ENCODE measurements around the gene SLC50A1. TPM values are rescaled to one million over a fixed set of nuclear protein-coding genes. Genes with fewer than 3 reads are reported as not detected.

The SLC50A1 gene
- total and polyA plus RNA-seq, 2 donors (not counting 1 experiment from before 2014, with no cell fraction given), result 36.0 to 61.1 TPM

GRCh38 chr1:155177918-155178281, 42.2 kb downstream of the SLC50A1 start:
- no peak overlapping the region for H3K4me3 ChIP-seq (replicated peaks in 1 of 4; ENCODE audit: control extremely low read depth in 1 of 4, insufficient read depth in 1 of 4, low read depth in 3 of 4, low read length in 4 of 4)
- no peaks in the 10 kb centered on the region for H3K27me3 ChIP-seq (ENCODE audit: control insufficient read depth, insufficient read depth, low read length)
- no peak overlapping the region for H2AFZ ChIP-seq (ENCODE audit: low read length)
- TF ChIP-seq CTCF (conservative IDR thresholded peaks at IDR 0.05 in 1 of 2, IDR thresholded peaks at IDR 0.05 in 1 of 2; ENCODE audit: low read depth in 1 of 2, low read length in 2 of 2), result no peak
- TF ChIP-seq EZH2 (IDR thresholded peaks at IDR 0.05; ENCODE audit: low read length, missing control alignments), result no peak
- H3K9me3 ChIP-seq (ENCODE audit: control insufficient read depth, insufficient read depth, low read depth, low read length), result no peaks in the 10 kb centered on the region
- peaks cover 6% of the 10 kb centered on the region for H3K4me1 ChIP-seq (ENCODE audit: control insufficient read depth, extremely low read depth, insufficient read depth, low read length)
- H3K36me3 ChIP-seq (ENCODE audit: control insufficient read depth, insufficient read depth, low read length), result peaks cover 17% of the 10 kb centered on the region
- H3K4me2 ChIP-seq (ENCODE audit: extremely low read depth, insufficient read depth, low read length), result no peak overlapping the region
- no peak overlapping the region for H3K27ac ChIP-seq (ENCODE audit: insufficient read depth, low read length)
- DNase-seq (ENCODE audit: low read depth in 2 of 2), result no peak
- H3K9ac ChIP-seq (ENCODE audit: insufficient read depth, low read length), result no peak overlapping the region
- H4K20me1 ChIP-seq (ENCODE audit: control insufficient read depth, extremely low read depth, insufficient read depth, low read length), result no peaks in the 10 kb centered on the region
- H3K79me2 ChIP-seq (ENCODE audit: control insufficient read depth, insufficient read depth, low read length), result peaks cover 1% of the 10 kb centered on the region

DNA sequence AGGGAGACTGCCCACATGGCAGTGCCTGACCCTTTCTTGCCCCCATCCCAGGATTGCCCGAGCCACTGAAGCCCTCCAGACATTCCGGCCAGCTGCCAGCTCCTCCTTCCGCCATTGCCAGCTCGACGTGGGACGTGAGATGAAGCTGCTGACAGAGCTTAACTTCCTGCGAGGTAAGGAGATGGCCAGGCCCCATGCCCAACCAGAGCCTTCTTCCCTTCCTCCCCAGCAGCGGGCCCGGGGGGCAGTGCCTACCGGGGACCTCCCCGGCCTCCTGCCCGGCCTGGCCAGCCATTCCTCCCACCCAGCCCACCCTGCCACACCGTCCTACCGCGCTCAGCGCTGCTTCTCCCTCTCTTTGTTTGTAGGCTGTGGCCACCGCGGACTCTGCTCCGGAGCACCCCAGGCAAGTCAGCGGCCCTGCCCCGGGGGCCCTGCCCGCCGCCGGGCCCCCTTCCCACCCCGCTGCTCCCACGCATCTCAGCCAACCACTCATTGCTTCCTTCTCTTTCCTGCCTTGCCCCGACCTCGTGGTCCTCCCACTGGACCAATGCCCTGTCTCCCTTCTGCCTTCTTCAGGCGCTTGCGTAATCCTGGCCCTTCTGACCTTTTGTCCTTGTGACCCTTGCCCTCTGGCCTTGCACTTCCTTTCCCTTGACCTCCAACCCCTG, 42.9 kb downstream of the SLC50A1 start:
- no peaks in the 10 kb centered on the region for H4K20me1 ChIP-seq (ENCODE audit: control insufficient read depth, extremely low read depth, insufficient read depth, low read length)
- peaks cover 17% of the 10 kb centered on the region for H3K36me3 ChIP-seq (ENCODE audit: control insufficient read depth, insufficient read depth, low read length)
- no peaks in the 10 kb centered on the region for H3K79me2 ChIP-seq (ENCODE audit: control insufficient read depth, insufficient read depth, low read length)
- TF ChIP-seq CTCF (conservative IDR thresholded peaks at IDR 0.05 in 1 of 2, IDR thresholded peaks at IDR 0.05 in 1 of 2; ENCODE audit: low read depth in 1 of 2, low read length in 2 of 2) (no peak), EZH2 (IDR thresholded peaks at IDR 0.05; ENCODE audit: low read length, missing control alignments) (no peak)
- H3K4me2 ChIP-seq (ENCODE audit: extremely low read depth, insufficient read depth, low read length), result no peak overlapping the region
- DNase-seq (ENCODE audit: low read depth in 2 of 2), result no peak
- H2AFZ ChIP-seq (ENCODE audit: low read length), result no peak overlapping the region
- H3K27ac ChIP-seq (ENCODE audit: insufficient read depth, low read length), result no peak overlapping the region
- H3K4me3 ChIP-seq (replicated peaks in 1 of 4; ENCODE audit: control extremely low read depth in 1 of 4, insufficient read depth in 1 of 4, low read depth in 3 of 4, low read length in 4 of 4), result no peak overlapping the region
- H3K9me3 ChIP-seq (ENCODE audit: control insufficient read depth, insufficient read depth, low read depth, low read length), result no peaks in the 10 kb centered on the region
- H3K27me3 ChIP-seq (ENCODE audit: control insufficient read depth, insufficient read depth, low read length), result no peaks in the 10 kb centered on the region
- H3K4me1 ChIP-seq (ENCODE audit: control insufficient read depth, extremely low read depth, insufficient read depth, low read length), result peaks cover 6% of the 10 kb centered on the region
- H3K9ac ChIP-seq (ENCODE audit: insufficient read depth, low read length), result no peak overlapping the region

GRCh38 chr1:155179112-155180031, 43.7 kb downstream of the SLC50A1 start:
- no peak overlapping the region for H3K4me2 ChIP-seq (ENCODE audit: extremely low read depth, insufficient read depth, low read length)
- no peak overlapping the region for H3K9ac ChIP-seq (ENCODE audit: insufficient read depth, low read length)
- H3K9me3 ChIP-seq (ENCODE audit: control insufficient read depth, insufficient read depth, low read depth, low read length), result no peaks in the 10 kb centered on the region
- H3K27me3 ChIP-seq (ENCODE audit: control insufficient read depth, insufficient read depth, low read length), result no peaks in the 10 kb centered on the region
- peaks cover 6% of the 10 kb centered on the region for H3K4me1 ChIP-seq (ENCODE audit: control insufficient read depth, extremely low read depth, insufficient read depth, low read length)
- no peaks in the 10 kb centered on the region for H4K20me1 ChIP-seq (ENCODE audit: control insufficient read depth, extremely low read depth, insufficient read depth, low read length)
- H2AFZ ChIP-seq (ENCODE audit: low read length), result no peak overlapping the region
- H3K4me3 ChIP-seq (replicated peaks in 1 of 4; ENCODE audit: control extremely low read depth in 1 of 4, insufficient read depth in 1 of 4, low read depth in 3 of 4, low read length in 4 of 4), result no peak overlapping the region
- no peak overlapping the region for H3K27ac ChIP-seq (ENCODE audit: insufficient read depth, low read length)
- no peaks in the 10 kb centered on the region for H3K79me2 ChIP-seq (ENCODE audit: control insufficient read depth, insufficient read depth, low read length)
- no peak for TF ChIP-seq EZH2 (IDR thresholded peaks at IDR 0.05; ENCODE audit: low read length, missing control alignments)
- TF ChIP-seq CTCF (conservative IDR thresholded peaks at IDR 0.05 in 1 of 2, IDR thresholded peaks at IDR 0.05 in 1 of 2; ENCODE audit: low read depth in 1 of 2, low read length in 2 of 2), result no peak
- DNase-seq (ENCODE audit: low read depth in 2 of 2), result no peak
- H3K36me3 ChIP-seq (ENCODE audit: control insufficient read depth, insufficient read depth, low read length), result peaks cover 17% of the 10 kb centered on the region
